ENCODE measurements around the gene ATP2C2.
A peak's percentile ranks its signal among the peaks of the same experiment; 100 is the strongest.

ATP2C2 gene

DNA sequence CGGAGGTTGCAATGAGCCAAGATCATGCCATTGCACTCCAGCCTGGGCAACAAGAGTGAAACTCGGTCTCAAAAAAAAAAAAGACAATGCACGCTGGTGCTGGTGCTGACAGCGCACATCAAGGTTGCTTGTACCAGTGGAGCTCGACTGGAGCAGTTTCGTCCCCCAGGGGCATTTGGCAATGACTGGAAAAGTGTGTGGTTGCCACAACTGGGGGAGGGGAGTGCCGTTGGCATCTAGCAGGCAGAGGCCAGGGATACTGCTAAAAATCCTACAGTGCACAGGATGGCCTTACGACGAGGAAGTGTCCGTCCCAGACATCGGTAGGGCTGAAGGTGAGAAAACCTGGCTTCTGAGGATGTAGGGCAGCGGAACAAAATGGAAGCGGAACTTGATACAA is 133.7 kb downstream of the ATP2C2 start:
- TF ChIP-seq, protein P1, sequence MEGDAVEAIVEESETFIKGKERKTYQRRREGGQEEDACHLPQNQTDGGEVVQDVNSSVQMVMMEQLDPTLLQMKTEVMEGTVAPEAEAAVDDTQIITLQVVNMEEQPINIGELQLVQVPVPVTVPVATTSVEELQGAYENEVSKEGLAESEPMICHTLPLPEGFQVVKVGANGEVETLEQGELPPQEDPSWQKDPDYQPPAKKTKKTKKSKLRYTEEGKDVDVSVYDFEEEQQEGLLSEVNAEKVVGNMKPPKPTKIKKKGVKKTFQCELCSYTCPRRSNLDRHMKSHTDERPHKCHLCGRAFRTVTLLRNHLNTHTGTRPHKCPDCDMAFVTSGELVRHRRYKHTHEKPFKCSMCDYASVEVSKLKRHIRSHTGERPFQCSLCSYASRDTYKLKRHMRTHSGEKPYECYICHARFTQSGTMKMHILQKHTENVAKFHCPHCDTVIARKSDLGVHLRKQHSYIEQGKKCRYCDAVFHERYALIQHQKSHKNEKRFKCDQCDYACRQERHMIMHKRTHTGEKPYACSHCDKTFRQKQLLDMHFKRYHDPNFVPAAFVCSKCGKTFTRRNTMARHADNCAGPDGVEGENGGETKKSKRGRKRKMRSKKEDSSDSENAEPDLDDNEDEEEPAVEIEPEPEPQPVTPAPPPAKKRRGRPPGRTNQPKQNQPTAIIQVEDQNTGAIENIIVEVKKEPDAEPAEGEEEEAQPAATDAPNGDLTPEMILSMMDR (IDR thresholded peaks at IDR 0.05; ENCODE audit: low read depth, low read length) = no peak
- H3K4me3 ChIP-seq (ENCODE audit: low read depth, low read length) = no peak overlapping the region
- in situ Hi-C loops (cut with HindIII; ENCODE audit: low sequenced_read_pairs) = no loop called here
- no peak for DNase-seq (ENCODE audit: low read depth, low spot score)

DNA sequence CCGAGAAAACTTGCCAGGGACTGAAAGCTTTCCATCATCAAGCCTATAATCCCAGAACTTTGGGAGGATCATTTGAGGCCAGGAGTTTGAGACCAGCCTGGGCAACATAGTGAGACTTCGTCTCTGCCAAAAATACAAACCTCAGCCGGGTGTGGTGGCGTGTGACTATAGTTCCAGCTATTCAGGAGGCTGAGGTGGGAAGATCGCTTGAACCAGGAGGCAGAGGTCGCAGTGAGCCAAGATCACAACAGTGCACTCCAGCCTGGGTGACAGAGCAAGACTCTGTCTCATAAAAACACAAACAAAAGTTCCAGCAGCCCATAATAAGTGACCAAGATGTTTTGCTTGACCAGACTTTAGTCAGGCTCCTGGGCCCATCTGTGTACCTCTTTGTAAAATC is 134.2 kb downstream of the ATP2C2 start:
- in situ Hi-C loops (cut with HindIII; ENCODE audit: low sequenced_read_pairs) = no loop called here
- DNase-seq (ENCODE audit: low read depth, low spot score) = no peak
- no peak overlapping the region for H3K4me3 ChIP-seq (ENCODE audit: low read depth, low read length)
- TF ChIP-seq, protein P1 (IDR thresholded peaks at IDR 0.05; ENCODE audit: low read depth, low read length) = no peak

DNA sequence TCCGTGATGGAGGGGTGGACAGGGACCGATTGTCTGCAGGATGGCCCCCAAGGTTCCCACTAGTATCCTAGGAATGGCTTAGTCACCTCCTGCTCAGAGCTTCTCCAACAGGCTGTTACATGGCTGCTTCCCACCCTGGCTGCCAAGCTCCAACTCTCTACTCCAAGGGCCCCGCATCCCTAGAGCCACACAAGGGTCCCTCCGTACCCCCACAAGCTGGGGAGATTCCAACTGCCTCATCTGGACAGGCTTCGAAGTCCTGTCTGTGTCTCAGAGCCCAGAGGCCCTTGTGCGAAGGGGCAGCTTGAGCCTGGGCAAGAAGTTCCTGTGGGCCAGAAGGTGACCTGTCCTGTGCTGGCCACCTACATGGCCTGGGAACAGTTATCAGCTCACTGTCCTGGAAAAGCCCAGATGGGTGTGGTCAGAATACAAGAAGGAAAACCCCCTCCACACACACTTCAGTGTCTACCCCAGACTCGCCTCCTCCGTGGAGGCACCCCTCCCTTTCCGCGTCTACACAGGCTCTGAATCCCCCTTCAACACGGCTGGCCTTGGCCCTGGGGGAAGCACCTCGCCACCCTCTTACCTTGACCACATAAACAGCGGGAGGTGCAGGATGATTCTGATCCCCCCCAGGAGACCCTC is 135.5 kb downstream of the ATP2C2 start:
- TF ChIP-seq, protein P1 (IDR thresholded peaks at IDR 0.05; ENCODE audit: low read depth, low read length) = no peak
- no peak for DNase-seq (ENCODE audit: low read depth, low spot score)
- in situ Hi-C loops (cut with HindIII; ENCODE audit: low sequenced_read_pairs) = no loop called here
- peak overlapping the region; percentile 90 for H3K4me3 ChIP-seq (ENCODE audit: low read depth, low read length)

DNA sequence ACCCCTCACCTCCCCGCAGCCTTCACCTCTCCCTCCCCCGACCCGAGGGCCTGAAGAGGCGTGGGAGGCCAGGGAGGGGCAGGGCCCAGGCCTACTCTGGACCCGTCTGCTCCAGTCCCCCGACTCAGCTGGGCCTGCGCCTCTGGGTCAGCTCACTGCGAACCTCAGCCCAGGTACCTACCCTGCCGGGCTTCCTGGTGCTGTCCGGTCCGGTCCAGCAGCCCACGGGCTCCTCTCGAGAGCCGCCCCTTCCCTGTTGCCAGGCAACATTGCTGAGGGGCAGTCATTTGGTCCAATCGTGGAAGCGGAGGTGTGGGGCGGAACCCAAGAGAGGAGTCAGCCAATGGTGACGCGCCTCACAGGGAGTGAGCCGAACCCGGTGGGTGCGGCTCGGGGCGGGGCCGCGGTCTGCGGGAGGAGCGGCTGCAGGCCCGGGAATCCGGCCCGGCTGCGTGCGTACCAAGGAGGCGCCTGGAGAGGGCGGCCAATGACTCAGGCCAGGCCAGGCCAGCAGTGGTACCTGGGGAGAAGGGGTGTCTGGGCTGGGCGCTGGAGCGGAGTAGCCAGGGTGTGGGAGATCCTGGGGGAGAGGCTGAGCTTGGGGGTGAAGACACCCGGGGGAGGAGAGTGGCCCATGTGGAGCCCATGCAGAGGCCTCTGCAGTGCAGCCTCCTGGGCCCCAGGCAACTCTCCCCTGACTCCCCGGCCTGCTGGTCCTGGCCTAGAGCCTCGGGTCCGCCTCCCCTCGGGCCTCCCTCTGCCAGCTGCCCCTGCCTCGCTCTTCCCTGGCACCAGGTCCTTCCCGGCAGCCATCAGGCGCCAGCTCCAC is 136.3 kb downstream of the ATP2C2 start, which contains the start of gene MEAK7:
Gene MEAK7, minus strand, starts transcription at position 240 of the 829 bp plus-strand sequence. CDS start 6,573 bp downstream, outside the sequence.
- peak; percentile 99 for DNase-seq (ENCODE audit: low read depth, low spot score)
- H3K4me3 ChIP-seq (ENCODE audit: low read depth, low read length) = peak within 1 kb of the TSS; percentile 90
- TF ChIP-seq, protein P1 (IDR thresholded peaks at IDR 0.05; ENCODE audit: low read depth, low read length) = peak; percentile 7
- in situ Hi-C loops (cut with HindIII; ENCODE audit: low sequenced_read_pairs) = no loop called here

DNA sequence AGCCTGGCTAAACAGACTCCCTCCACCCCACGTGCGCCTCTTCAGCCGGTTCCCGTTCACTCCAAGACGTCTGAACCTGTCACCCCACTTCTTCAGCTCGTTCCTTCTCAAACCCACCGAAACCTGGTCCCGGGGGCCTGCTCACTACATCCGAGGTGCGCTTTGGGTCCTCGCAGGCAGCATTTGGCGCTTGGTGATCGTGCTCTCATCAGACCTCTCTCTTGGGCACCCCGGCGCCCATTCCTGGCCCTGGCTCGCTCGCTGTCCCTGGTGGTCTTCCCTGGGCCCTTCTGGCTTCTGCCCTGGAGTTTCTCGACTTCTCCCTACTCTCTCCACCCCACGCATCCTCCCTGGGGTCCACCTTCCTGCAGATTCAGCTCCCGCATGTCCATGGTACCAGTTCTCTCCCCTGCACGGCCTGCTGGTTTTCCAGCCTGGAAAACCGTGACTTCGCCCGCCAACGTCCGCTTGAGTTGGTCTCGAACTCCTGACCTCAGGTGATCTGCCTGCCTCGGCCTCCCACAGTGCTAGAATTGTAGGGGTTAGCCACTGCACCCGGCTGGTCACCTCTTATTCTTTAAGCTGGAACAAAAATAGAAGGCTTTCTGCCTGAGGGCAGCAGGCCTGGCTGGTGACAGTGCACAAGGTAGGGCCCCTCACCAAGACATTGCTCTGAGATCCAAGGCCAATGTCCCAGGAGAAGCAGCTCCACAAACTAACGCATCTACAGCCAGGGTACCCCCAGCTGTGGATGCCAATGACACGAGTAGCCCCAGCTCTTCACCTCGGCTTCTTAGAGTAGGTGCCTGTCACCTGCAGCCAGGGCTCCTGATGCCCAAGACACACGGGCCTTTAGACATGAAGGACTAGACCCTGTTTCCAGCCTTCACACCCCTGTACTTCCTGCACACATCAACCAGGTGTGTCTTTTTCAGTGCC is 137.2 kb downstream of the ATP2C2 start:
- in situ Hi-C loops (cut with HindIII; ENCODE audit: low sequenced_read_pairs) = no loop called here
- DNase-seq (ENCODE audit: low read depth, low spot score) = no peak
- TF ChIP-seq, protein P1 (IDR thresholded peaks at IDR 0.05; ENCODE audit: low read depth, low read length) = no peak
- H3K4me3 ChIP-seq (ENCODE audit: low read depth, low read length) = peak overlapping the region; percentile 90

All from astrocyte of the spinal cord (primary cell).